Ishikawa (cell line): ENCODE measurements around the gene FOXR1.

Source experiments
- EGR1 ChIP-seq: IDR thresholded peaks from 2 replicates; pipeline ENCODE4 v1.6.1; 2012
- EP300 ChIP-seq: IDR thresholded peaks from 2 replicates; pipeline ENCODE4 v1.6.1; 2012; ENCODE audit warnings: borderline replicate concordance
- RAD21 ChIP-seq: IDR thresholded peaks from 2 replicates; pipeline ENCODE4 v1.6.1; 2012; ENCODE audit warnings: low read depth
- TAF1 ChIP-seq: IDR thresholded peaks from 2 replicates; pipeline ENCODE4 v1.6.1; 2012; ENCODE audit warnings: low read depth, mild to moderate bottlenecking

GRCh38 chr11:119028346-119029068 lies 56.9 kb downstream of the FOXR1 start:
- TF ChIP-seq EGR1, result no peak
- TF ChIP-seq TAF1, result no peak
- no peak for TF ChIP-seq EP300
- no peak for TF ChIP-seq RAD21
